KMS-11 (cell line): ENCODE results near the gene PLA2R1.

Source experiments
- H2AFZ ChIP-seq: fragments of 200-600 bp; sonication (generic); 2 replicates; pipeline ENCODE4 v1.6.1; 2016; ENCODE audit warnings: antibody characterized with exemption, mixed run types, low read depth
- H3K27ac ChIP-seq: fragments of 200-600 bp; sonication (generic); 2 replicates; pipeline ENCODE4 v1.6.1; 2016; ENCODE audit warnings: mild to moderate bottlenecking, mixed run types
- H3K27me3 ChIP-seq: fragments of 200-600 bp; sonication (generic); 2 replicates; pipeline ENCODE4 v1.6.1; 2017; ENCODE audit warnings: mild to moderate bottlenecking, low read depth, mixed run types, moderate library complexity; ENCODE audit not compliant: insufficient read depth
- H3K36me3 ChIP-seq: fragments of 200-600 bp; sonication (generic); 2 replicates; pipeline ENCODE4 v1.6.1; 2017; ENCODE audit warnings: mild to moderate bottlenecking, mixed run types; ENCODE audit not compliant: insufficient read depth
- H3K4me1 ChIP-seq: fragments of 200-600 bp; sonication (generic); 2 replicates; pipeline ENCODE4 v1.6.1; 2016; ENCODE audit warnings: mild to moderate bottlenecking, low read depth, mixed run types; ENCODE audit not compliant: poor library complexity, severe bottlenecking
- H3K4me2 ChIP-seq: fragments of 200-600 bp; sonication (generic); 2 replicates; pipeline ENCODE4 v1.7.0; 2016; ENCODE audit warnings: mild to moderate bottlenecking, mixed run types
- H3K4me3 ChIP-seq: fragments of 200-600 bp; sonication (generic); IDR thresholded peaks from 2 replicates; pipeline ENCODE4 v1.6.1; 2017; ENCODE audit warnings: low read depth, low read length, mixed read lengths; ENCODE audit not compliant: insufficient read depth
- H3K79me2 ChIP-seq: fragments of 200-600 bp; sonication (generic); 2 replicates; pipeline ENCODE4 v1.6.1; 2016; ENCODE audit warnings: low read depth, mixed run types; ENCODE audit not compliant: insufficient read depth
- H3K9ac ChIP-seq: fragments of 200-600 bp; sonication (generic); 2 replicates; pipeline ENCODE4 v1.6.1; 2016; ENCODE audit warnings: mild to moderate bottlenecking, mixed run types
- H4K20me1 ChIP-seq: fragments of 200-600 bp; sonication (generic); 2 replicates; pipeline ENCODE4 v1.6.1; 2016; ENCODE audit warnings: mild to moderate bottlenecking, mixed run types; ENCODE audit not compliant: insufficient read depth
- CTCF ChIP-seq: fragments of 200-600 bp; sonication (generic); conservative IDR thresholded peaks from 2 replicates; pipeline ENCODE4 v1.6.1; 2017; ENCODE audit warnings: low read depth, mild to moderate bottlenecking, antibody characterized with exemption, low read length, moderate library complexity, mixed read lengths

The PLA2R1 gene

GRCh38 chr2:159910951-159911350, 151.5 kb downstream of the PLA2R1 start:
- no peak for TF ChIP-seq CTCF
- Histone ChIP-seq H3K79me2 (no peaks in the 10 kb centered on the region), H3K4me1 (no peaks in the 10 kb centered on the region), H3K27ac (no peak overlapping the region), H3K9ac (no peak overlapping the region), H4K20me1 (no peaks in the 10 kb centered on the region), H3K4me3 (no peak overlapping the region), H2AFZ (no peak overlapping the region), H3K27me3 (no peaks in the 10 kb centered on the region), H3K4me2 (no peak overlapping the region), H3K36me3 (no peaks in the 10 kb centered on the region)

GRCh38 chr2:159908623-159909022, 153.8 kb downstream of the PLA2R1 start:
- Histone ChIP-seq H4K20me1 (no peaks in the 10 kb centered on the region), H2AFZ (no peak overlapping the region), H3K4me3 (no peak overlapping the region), H3K27me3 (no peaks in the 10 kb centered on the region), H3K36me3 (no peaks in the 10 kb centered on the region), H3K4me1 (peaks cover 10% of the 10 kb centered on the region), H3K79me2 (peaks cover 8% of the 10 kb centered on the region; the same call in 1 of the 2 replicates), H3K4me2 (no peak overlapping the region), H3K27ac (no peak overlapping the region), H3K9ac (no peak overlapping the region)
- TF ChIP-seq CTCF, result no peak

- TF ChIP-seq CTCF, result no peak
- Histone ChIP-seq H3K36me3 (no peaks in the 10 kb centered on the region), H3K79me2 (peaks cover 15% of the 10 kb centered on the region; the same call in 1 of the 2 replicates), H3K4me2 (no peak overlapping the region), H2AFZ (no peak overlapping the region), H4K20me1 (no peaks in the 10 kb centered on the region), H3K4me3 (no peak overlapping the region), H3K27ac (no peak overlapping the region), H3K27me3 (no peaks in the 10 kb centered on the region), H3K4me1 (peaks cover 14% of the 10 kb centered on the region), H3K9ac (no peak overlapping the region)
Measured at GRCh38 chr2:159907909-159908308, 154.5 kb downstream of the PLA2R1 start.

- TF ChIP-seq CTCF, result no peak
- Histone ChIP-seq H3K4me1 (peaks cover 30% of the 10 kb centered on the region), H3K27me3 (no peaks in the 10 kb centered on the region), H4K20me1 (no peaks in the 10 kb centered on the region), H3K4me2 (no peak overlapping the region), H3K36me3 (no peaks in the 10 kb centered on the region), H2AFZ (no peak overlapping the region), H3K27ac (no peak overlapping the region), H3K79me2 (peaks cover 23% of the 10 kb centered on the region; the same call in 1 of the 2 replicates), H3K4me3 (no peak overlapping the region), H3K9ac (no peak overlapping the region)
Measured at GRCh38 chr2:159905926-159906714, 156.3 kb downstream of the PLA2R1 start.
